PC-3 (cell line): Measurements from ENCODE around the gene SCAPER. TPM values are rescaled to one million over a fixed set of nuclear protein-coding genes. Genes with fewer than 3 reads are reported as not detected.

Experiments
- ATAC-seq: fragments of 200-7000 bp; cut with Tn5 transposase; 2 replicates; pipeline ENCODE4 v1.9.1; 2020; ENCODE audit warnings: mild to moderate bottlenecking, moderate library complexity
- BruUV-seq: library from RNA; stranded (reverse); fragments of 400-500 nt; replicated peaks from 2 replicates; lab custom pipeline; 2021; lab: Mats Ljungman, UMichigan
- CTCF ChIA-PET: fragments of 300-600 bp; sonication (Branson Sonifier 250); formaldehyde crosslinking; loops from one replicate; lab custom pipeline; 2022; ENCODE audit warnings: antibody characterized with exemption; lab: Charles Lee
- POLR2A ChIA-PET: fragments of 300-600 bp; sonication (Branson Sonifier 250); formaldehyde crosslinking; loops from one replicate; lab custom pipeline; 2022; ENCODE audit warnings: antibody characterized with exemption; ENCODE audit not compliant: unreplicated experiment; lab: Charles Lee
- DNase-seq: peaks from one replicate; pipeline ENCODE4 v3.0.0-alpha.2; 2015
- H2AFZ ChIP-seq: fragments of 300-600 bp; sonication (generic); 2 replicates; pipeline ENCODE4 v1.6.0; 2016; ENCODE audit warnings: antibody characterized with exemption, low read length
- H3F3A ChIP-seq: fragments of 300-600 bp; sonication (generic); one replicate; pipeline ENCODE4 v1.6.0; 2017; ENCODE audit warnings: antibody characterized with exemption, low read length, control low read depth, mild to moderate bottlenecking; ENCODE audit not compliant: unreplicated experiment
- H3K27ac ChIP-seq: fragments of 300-600 bp; sonication (generic); 2 replicates; pipeline ENCODE4 v1.5.1; 2016; ENCODE audit warnings: mild to moderate bottlenecking, low read length
- H3K27me3 ChIP-seq: fragments of 300-600 bp; sonication (generic); 2 replicates; pipeline ENCODE4 v1.6.1; 2016; ENCODE audit warnings: low read length, mixed read lengths
- H3K36me3 ChIP-seq: fragments of 300-600 bp; sonication (generic); 2 replicates; pipeline ENCODE4 v1.6.1; 2016; ENCODE audit warnings: low read depth, mixed run types, low read length, mixed read lengths
- H3K4me1 ChIP-seq: fragments of 300-600 bp; sonication (generic); 2 replicates; pipeline ENCODE4 v1.5.1; 2016; ENCODE audit warnings: low read length; ENCODE audit not compliant: insufficient read depth
- H3K4me2 ChIP-seq: fragments of 300-600 bp; sonication (generic); 2 replicates; pipeline ENCODE4 v1.6.0; 2016; ENCODE audit warnings: low read length
- H3K4me3 ChIP-seq: fragments of 300-600 bp; sonication (generic); 2 replicates; pipeline ENCODE4 v1.5.1; 2016; ENCODE audit warnings: mild to moderate bottlenecking, low read length, mixed read lengths
- H3K79me2 ChIP-seq: fragments of 300-600 bp; sonication (generic); 2 replicates; pipeline ENCODE4 v1.6.1; 2017; ENCODE audit warnings: low read length, mixed read lengths
- H3K9ac ChIP-seq: fragments of 300-600 bp; sonication (generic); 2 replicates; pipeline ENCODE4 v1.6.0; 2016; ENCODE audit warnings: mild to moderate bottlenecking, low read length
- H3K9me2 ChIP-seq: fragments of 300-600 bp; sonication (generic); replicated peaks from 2 replicates; pipeline ENCODE4 v1.6.1; 2016; ENCODE audit warnings: mixed run types, low read length, mixed read lengths
- H3K9me3 ChIP-seq: fragments of 300-600 bp; sonication (generic); 2 replicates; pipeline ENCODE4 v1.6.1; 2016; ENCODE audit warnings: low read length, mixed read lengths
- H4K20me1 ChIP-seq: fragments of 300-600 bp; sonication (generic); 2 replicates; pipeline ENCODE4 v1.6.1; 2016; ENCODE audit warnings: low read length, mixed read lengths
- CTCF ChIP-seq: fragments of 300-600 bp; sonication (generic); conservative IDR thresholded peaks from 2 replicates; pipeline ENCODE4 v1.5.1; 2017; ENCODE audit warnings: antibody characterized with exemption, low read depth, mild to moderate bottlenecking, low read length
- EZH2 ChIP-seq: fragments of 300-600 bp; sonication (generic); IDR thresholded peaks from one replicate; pipeline ENCODE4 v1.6.1; 2017; ENCODE audit warnings: antibody characterized with exemption, mild to moderate bottlenecking, low read length; ENCODE audit not compliant: unreplicated experiment
- EZH2phosphoT487 ChIP-seq: fragments of 300-600 bp; sonication (generic); IDR thresholded peaks from 2 replicates; pipeline ENCODE4 v1.6.1; 2018; ENCODE audit warnings: mild to moderate bottlenecking, antibody characterized with exemption, low read length, borderline replicate concordance
- intact Hi-C: fragments of 100-400 bp; cut with micrococcal nuclease; formaldehyde crosslinking; loops from 2 replicates; pipeline ENCODE4 v1.9.0; 2023
- total RNA-seq: library from RNA; depleted of rRNA; stranded (reverse); fragments of >200 nt; gene quantifications from 2 replicates; pipeline ENCODE4 v1.2.3, GENCODE V29; 2014

Gene SCAPER
- total RNA-seq, 1 experiment from 2014 or later, result 6.0 TPM

GRCh38 chr15:76366714-76367113, 538.4 kb downstream of the SCAPER start:
- H3K79me2 ChIP-seq, result no peaks in the 10 kb centered on the region
- H3K4me3 ChIP-seq, result no peak overlapping the region
- no peaks in the 10 kb centered on the region for H3K9me2 ChIP-seq
- peaks cover 10% of the 10 kb centered on the region for H3K4me1 ChIP-seq
- H2AFZ ChIP-seq, result no peak overlapping the region
- BruUV-seq, result no TSS peak
- ATAC-seq, result no peak
- ChIA-PET CTCF (no interaction called here), POLR2A (no interaction called here)
- H3K4me2 ChIP-seq, result no peak overlapping the region
- no peaks in the 10 kb centered on the region for H3K36me3 ChIP-seq
- no peak overlapping the region for H3K27ac ChIP-seq
- no peaks in the 10 kb centered on the region for H3K9me3 ChIP-seq
- no peaks in the 10 kb centered on the region for H3K27me3 ChIP-seq
- no peaks in the 10 kb centered on the region for H3F3A ChIP-seq
- H3K9ac ChIP-seq, result no peak overlapping the region
- TF ChIP-seq EZH2 (no peak), EZH2phosphoT487 (no peak)
- intact Hi-C loops, result loop anchor here (10.0 kb wide), 2 partner anchors 168 to 478 kb away; no protein-coding TSS in a partner anchor
- no peaks in the 10 kb centered on the region for H4K20me1 ChIP-seq
- DNase-seq, result no peak

- no peak overlapping the region for H2AFZ ChIP-seq
- no peaks in the 10 kb centered on the region for H3K79me2 ChIP-seq
- no peaks in the 10 kb centered on the region for H3K9me2 ChIP-seq
- H3K4me3 ChIP-seq, result no peak overlapping the region
- H3F3A ChIP-seq, result peaks cover 4% of the 10 kb centered on the region
- BruUV-seq, result no TSS peak
- no peaks in the 10 kb centered on the region for H3K27me3 ChIP-seq
- no peak overlapping the region for H3K9ac ChIP-seq
- no peaks in the 10 kb centered on the region for H3K36me3 ChIP-seq
- TF ChIP-seq EZH2phosphoT487 (no peak), EZH2 (no peak), CTCF (no peak)
- H3K27ac ChIP-seq, result no peak overlapping the region
- ATAC-seq, result no peak
- intact Hi-C loops, result loop anchor here (10.0 kb wide), 2 partner anchors 172 to 482 kb away; no protein-coding TSS in a partner anchor
- POLR2A ChIA-PET, result no interaction called here
- no peak overlapping the region for H3K4me2 ChIP-seq
- CTCF ChIA-PET, result no interaction called here
- no peaks in the 10 kb centered on the region for H4K20me1 ChIP-seq
- no peaks in the 10 kb centered on the region for H3K9me3 ChIP-seq
- DNase-seq, result peak; percentile 29
- peaks cover 22% of the 10 kb centered on the region for H3K4me1 ChIP-seq
These were observed 541.9 kb downstream of the SCAPER start for GRCh38 chr15:76363251-76363650.

- TF ChIP-seq CTCF, result no peak
- TF ChIP-seq EZH2phosphoT487, result no peak
- no peak for TF ChIP-seq EZH2
- no peaks in the 10 kb centered on the region for H3K36me3 ChIP-seq
- no peak overlapping the region for H3K9ac ChIP-seq
- intact Hi-C loops, result loop anchor here (10.0 kb wide), 2 partner anchors 174 to 484 kb away; no protein-coding TSS in a partner anchor
- H3K9me2 ChIP-seq, result no peaks in the 10 kb centered on the region
- peaks cover 16% of the 10 kb centered on the region for H3K4me1 ChIP-seq
- POLR2A ChIA-PET, result no interaction called here
- H3K27me3 ChIP-seq, result no peaks in the 10 kb centered on the region
- no peak overlapping the region for H3K4me3 ChIP-seq
- BruUV-seq, result no TSS peak
- no peaks in the 10 kb centered on the region for H3K79me2 ChIP-seq
- DNase-seq, result peak; percentile 73
- peak overlapping the region; percentile 8; the same call in 1 of the 2 replicates for H3K4me2 ChIP-seq
- ATAC-seq, result peak; percentile 62
- H2AFZ ChIP-seq, result no peak overlapping the region
- H4K20me1 ChIP-seq, result no peaks in the 10 kb centered on the region
- H3F3A ChIP-seq, result peaks cover 4% of the 10 kb centered on the region
- H3K27ac ChIP-seq, result no peak overlapping the region
- CTCF ChIA-PET, result no interaction called here
- H3K9me3 ChIP-seq, result no peaks in the 10 kb centered on the region
These were observed 544.7 kb downstream of the SCAPER start for GRCh38 chr15:76360416-76360815.
